ENCODE results near the gene LRSAM1.

Gene LRSAM1

DNA sequence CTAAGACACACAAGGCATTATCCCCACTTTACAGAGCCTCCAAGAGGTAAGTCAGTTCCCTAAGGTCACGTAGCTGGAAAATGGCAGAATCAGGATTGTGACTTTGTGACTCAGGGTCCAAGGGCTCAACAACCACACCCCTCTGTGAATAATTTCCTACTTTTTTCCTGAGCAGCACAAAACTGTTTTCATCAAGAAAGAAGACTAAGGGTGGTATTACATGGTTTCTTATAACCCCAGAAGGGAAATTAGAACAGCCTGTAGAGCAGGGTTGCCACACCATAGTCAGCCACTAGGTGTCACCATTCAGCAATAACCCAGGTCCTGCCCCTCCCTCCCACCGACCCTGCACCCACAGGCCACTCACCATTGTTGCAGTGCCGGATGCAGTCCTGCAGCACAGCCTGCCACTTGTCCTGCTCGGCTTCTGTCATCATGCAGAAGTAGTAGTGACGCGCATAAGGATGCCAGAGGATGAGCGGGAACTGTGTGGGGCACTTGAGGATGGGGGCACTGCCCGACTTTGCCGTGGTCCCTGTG is 72.1 kb downstream of the LRSAM1 start:
- no peak for DNase-seq (ENCODE audit: low read depth)
- TF ChIP-seq, protein P1, sequence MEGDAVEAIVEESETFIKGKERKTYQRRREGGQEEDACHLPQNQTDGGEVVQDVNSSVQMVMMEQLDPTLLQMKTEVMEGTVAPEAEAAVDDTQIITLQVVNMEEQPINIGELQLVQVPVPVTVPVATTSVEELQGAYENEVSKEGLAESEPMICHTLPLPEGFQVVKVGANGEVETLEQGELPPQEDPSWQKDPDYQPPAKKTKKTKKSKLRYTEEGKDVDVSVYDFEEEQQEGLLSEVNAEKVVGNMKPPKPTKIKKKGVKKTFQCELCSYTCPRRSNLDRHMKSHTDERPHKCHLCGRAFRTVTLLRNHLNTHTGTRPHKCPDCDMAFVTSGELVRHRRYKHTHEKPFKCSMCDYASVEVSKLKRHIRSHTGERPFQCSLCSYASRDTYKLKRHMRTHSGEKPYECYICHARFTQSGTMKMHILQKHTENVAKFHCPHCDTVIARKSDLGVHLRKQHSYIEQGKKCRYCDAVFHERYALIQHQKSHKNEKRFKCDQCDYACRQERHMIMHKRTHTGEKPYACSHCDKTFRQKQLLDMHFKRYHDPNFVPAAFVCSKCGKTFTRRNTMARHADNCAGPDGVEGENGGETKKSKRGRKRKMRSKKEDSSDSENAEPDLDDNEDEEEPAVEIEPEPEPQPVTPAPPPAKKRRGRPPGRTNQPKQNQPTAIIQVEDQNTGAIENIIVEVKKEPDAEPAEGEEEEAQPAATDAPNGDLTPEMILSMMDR (conservative IDR thresholded peaks at IDR 0.05; ENCODE audit: low read depth, low read length) = peak; percentile 60
- no peak overlapping the region for H3K4me3 ChIP-seq (ENCODE audit: low read length)

- H3K4me3 ChIP-seq (ENCODE audit: low read length) = no peak overlapping the region
- TF ChIP-seq, protein P1 (conservative IDR thresholded peaks at IDR 0.05; ENCODE audit: low read depth, low read length) = no peak
- DNase-seq (ENCODE audit: low read depth) = peak; percentile 33
These were observed 73.1 kb downstream of the LRSAM1 start for GRCh38 chr9:127524373-127524772.

GRCh38 chr9:127525401-127526188 is 74.3 kb downstream of the LRSAM1 start:
- TF ChIP-seq, protein P1 (conservative IDR thresholded peaks at IDR 0.05; ENCODE audit: low read depth, low read length) = peak; percentile 67
- no peak overlapping the region for H3K4me3 ChIP-seq (ENCODE audit: low read length)
- DNase-seq (ENCODE audit: low read depth) = peak; percentile 39

DNA sequence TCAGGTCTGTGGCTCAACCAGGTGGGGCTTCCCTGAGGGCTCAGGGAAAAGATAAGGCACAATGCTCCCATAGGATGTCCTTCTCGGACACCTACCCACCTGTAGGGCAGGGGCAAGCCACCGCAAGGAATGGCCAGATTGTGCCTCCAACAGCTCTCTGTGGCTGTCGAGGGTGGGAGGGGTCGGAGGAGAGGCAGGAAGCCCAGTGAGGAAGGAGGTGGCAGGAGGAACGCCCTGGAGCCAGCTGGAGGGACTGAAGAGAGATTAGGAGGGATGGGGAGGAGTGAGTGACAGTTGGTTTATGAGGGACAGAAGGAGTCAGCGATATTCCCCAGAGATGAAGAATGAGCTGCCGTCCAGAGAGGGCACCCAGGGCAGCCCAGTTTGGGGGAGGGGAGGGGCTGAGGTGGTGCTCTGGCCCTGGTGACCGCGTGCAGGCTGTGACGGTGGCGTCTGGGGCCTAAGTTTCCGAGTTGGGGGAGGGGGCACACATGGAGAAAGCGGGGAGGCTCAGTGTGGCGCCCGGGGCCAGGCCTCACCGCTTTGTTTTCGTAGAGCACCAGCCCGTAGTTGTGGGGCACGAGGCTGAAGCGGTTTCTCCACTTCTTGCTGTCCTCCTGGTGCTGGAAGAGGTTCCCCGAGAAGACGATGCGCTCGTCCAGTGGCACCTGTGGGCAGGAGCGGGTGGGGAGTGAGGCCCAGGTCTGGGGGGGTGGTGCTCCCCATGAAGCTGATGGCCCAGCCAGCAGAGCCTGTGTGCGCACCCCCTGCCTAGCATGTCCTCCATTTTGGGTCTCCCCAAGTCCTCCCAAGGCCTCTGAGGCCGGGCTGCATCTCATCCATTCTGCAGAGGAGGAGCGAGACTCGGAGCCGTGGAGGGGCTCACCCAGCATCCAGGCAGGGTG is 75.6 kb downstream of the LRSAM1 start:
- TF ChIP-seq, protein P1 (conservative IDR thresholded peaks at IDR 0.05; ENCODE audit: low read depth, low read length) = no peak
- DNase-seq (ENCODE audit: low read depth) = no peak

DNA sequence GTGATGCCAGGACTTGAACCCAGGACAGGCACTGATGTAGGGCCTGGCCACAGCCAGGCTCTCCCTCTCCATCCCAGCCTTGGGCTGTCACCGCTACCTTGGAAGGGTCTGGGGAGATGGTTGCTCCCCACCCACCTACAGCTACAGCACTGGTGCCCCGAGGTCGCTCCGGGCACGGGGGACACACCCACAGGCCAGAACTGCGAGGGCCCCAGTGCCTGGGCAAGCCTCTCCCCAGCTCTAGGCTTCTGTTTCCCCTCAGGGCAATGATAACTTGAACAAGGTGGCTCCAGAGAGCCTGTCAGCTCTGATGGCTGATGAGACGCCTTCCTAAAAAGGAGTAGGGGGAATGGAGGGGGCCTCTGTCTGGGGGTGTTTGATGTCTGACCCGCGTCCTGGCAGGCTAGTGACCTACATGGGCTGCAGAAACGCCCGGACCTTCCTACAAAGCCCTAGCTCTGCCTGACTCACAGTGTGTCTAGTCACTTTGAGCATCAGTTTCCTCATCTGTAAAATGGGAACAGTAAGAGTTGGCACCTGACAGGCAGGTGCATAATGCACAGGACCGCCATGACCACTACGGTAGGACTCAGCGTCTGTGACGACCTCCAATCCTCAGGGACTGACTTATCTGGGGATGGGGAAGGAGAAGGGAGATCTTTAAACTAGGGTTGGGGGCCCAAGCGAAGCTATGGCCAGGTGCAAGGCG is 76.4 kb downstream of the LRSAM1 start:
- TF ChIP-seq, protein P1 (conservative IDR thresholded peaks at IDR 0.05; ENCODE audit: low read depth, low read length) = no peak
- no peak overlapping the region for H3K4me3 ChIP-seq (ENCODE audit: low read length)
- no peak for DNase-seq (ENCODE audit: low read depth)

More for the DNA sequence above, 75.6 kb downstream of the LRSAM1 start:
- H3K4me3 ChIP-seq (ENCODE audit: low read length) = no peak overlapping the region

DNA sequence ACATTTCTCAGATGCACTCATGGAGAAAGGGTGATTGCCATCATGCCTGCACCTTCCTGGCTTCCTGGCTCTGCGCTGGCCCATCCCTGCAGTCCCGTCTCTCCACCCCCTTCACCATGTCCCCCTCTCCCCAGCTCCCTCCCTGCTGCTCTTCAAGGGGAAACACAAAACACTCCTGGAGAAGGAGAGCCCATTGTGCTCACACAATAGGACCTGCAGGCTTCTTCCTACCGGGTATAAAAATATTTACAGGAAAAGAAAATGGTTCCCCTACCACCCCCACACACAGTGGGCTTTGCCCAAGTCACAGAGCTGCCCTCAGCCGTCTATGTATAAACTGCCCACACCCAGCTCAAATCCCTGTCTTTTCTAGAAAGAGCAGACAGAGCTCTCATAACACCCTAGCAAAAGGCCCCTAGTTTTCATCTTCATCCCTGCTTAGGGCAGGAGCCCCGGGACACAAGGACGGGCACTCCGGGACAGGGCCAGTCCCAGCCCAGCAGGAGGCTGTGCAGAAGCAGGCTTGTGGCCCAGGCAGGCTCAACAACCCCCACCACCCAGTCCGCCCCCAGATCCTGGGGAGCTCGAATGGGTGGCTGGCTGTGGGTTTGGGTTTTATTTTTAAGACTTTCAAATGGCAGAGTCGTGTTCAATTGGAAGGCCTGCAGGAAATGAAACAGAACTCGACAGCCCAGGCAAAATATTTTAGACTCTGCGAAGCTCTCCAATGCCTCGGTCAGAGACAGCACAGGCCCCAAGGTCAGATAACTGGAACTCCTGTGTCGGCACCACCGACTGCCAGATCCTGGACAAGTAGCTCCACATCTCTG is 77.3 kb downstream of the LRSAM1 start:
- no peak overlapping the region for H3K4me3 ChIP-seq (ENCODE audit: low read length)
- TF ChIP-seq, protein P1 (conservative IDR thresholded peaks at IDR 0.05; ENCODE audit: low read depth, low read length) = no peak
- DNase-seq (ENCODE audit: low read depth) = no peak

Data from retinal pigment epithelial cell (primary cell).